GM18519 (cell line): ENCODE measurements around the gene USP17L18.
"Not testable (repeated sequence)": the region's sequence is repeated elsewhere in the genome, so short reads cannot be mapped to it uniquely, and the experiment has no call there.

Source experiments
- ATAC-seq: cut with Tn5 transposase; IDR thresholded peaks from one replicate; pipeline ENCODE4 v1.9.1; 2021; ENCODE audit warnings: mild to moderate bottlenecking, moderate library complexity; ENCODE audit not compliant: unreplicated experiment, low FRiP score

The USP17L18 gene

GRCh38 chr4:9247953-9248680 lies at the start of gene USP17L18:
TSS of gene USP17L18 (plus strand) at chr4:9248630. CDS start at chr4:9248630, 0 bp downstream.
- not testable (repeated sequence) for ATAC-seq

- not testable (repeated sequence) for ATAC-seq
Measured at GRCh38 chr4:9210357-9210756, 38.1 kb upstream of the USP17L18 start, which contains the start of gene USP17L10. TSS of gene USP17L10 (plus strand) at chr4:9210657. CDS start at chr4:9210657, 0 bp downstream.

GRCh38 chr4:9214701-9215100 lies 33.7 kb upstream of the USP17L18 start:
- ATAC-seq, result not testable (repeated sequence)

- not testable (repeated sequence) for ATAC-seq
Measured at GRCh38 chr4:9215105-9215504, 33.3 kb upstream of the USP17L18 start, which contains the start of gene USP17L11. TSS of gene USP17L11 (plus strand) at chr4:9215405. CDS start at chr4:9215405, 0 bp downstream.

DNA sequence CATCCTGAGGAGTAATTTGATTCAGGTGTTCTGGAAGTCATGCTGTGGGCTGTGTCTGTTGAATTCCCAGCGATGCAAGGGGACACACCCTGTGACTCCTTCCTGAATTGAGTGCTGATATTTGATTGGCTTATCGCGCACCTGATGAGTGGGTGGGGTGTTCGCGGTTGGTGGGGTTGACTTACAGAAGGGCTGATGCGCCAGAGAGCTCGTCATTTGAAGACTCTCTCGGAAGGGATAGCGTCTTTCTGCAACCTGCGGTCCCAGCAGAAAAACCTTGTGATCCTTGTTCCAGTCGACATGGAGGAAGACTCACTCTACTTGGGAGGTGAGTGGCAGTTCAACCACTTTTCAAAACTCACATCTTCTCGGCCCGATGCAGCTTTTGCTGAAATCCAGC lies 28.6 kb upstream of the USP17L18 start, which contains the start of gene USP17L12:
USP17L12 (plus strand) TSS at position 301 of the 400 bp plus-strand sequence; CDS start at position 301, 0 bp downstream.
- not testable (repeated sequence) for ATAC-seq

- ATAC-seq, result not testable (repeated sequence)
Measured at GRCh38 chr4:9224596-9224995, 23.8 kb upstream of the USP17L18 start, which contains the start of gene USP17L13. TSS of gene USP17L13 (plus strand) at chr4:9224896. CDS start at chr4:9224896, 0 bp downstream.

GRCh38 chr4:9230249-9230648 lies 18.2 kb upstream of the USP17L18 start:
- ATAC-seq, result not testable (repeated sequence)

GRCh38 chr4:9234085-9234484 lies 14.3 kb upstream of the USP17L18 start, which contains the start of gene USP17L15:
TSS of gene USP17L15 (plus strand) at chr4:9234385. CDS start at chr4:9234385, 0 bp downstream.
- ATAC-seq, result not testable (repeated sequence)

- not testable (repeated sequence) for ATAC-seq
Measured at GRCh38 chr4:9238461-9238860, 10.0 kb upstream of the USP17L18 start.

GRCh38 chr4:9243579-9243978 lies 4.9 kb upstream of the USP17L18 start, which contains the start of gene USP17L17:
TSS of gene USP17L17 (plus strand) at chr4:9243879. CDS start at chr4:9243879, 0 bp downstream.
- ATAC-seq, result not testable (repeated sequence)

GRCh38 chr4:9253078-9253477 lies 4.6 kb downstream of the USP17L18 start, which contains the start of gene USP17L19:
TSS of gene USP17L19 (plus strand) at chr4:9253378. CDS start at chr4:9253378, 0 bp downstream.
- not testable (repeated sequence) for ATAC-seq

DNA sequence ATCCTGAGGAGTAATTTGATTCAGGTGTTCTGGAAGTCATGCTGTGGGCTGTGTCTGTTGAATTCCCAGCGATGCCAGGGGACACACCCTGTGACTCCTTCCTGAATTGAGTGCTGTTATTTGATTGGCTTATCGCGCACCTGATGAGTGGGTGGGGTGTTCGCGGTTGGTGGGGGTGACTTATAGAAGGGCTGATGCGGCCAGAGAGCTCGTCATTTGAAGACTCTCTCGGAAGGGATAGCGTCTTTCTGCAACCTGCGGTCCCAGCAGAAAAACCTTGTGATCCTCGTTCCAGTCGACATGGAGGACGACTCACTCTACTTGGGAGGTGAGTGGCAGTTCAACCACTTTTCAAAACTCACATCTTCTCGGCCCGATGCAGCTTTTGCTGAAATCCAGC lies 9.4 kb downstream of the USP17L18 start, which contains the start of gene USP17L20:
USP17L20 (plus strand) TSS at position 301 of the 400 bp plus-strand sequence; CDS start at position 301, 0 bp downstream.
- ATAC-seq, result not testable (repeated sequence)

- ATAC-seq, result not testable (repeated sequence)
Measured at GRCh38 chr4:9262572-9262971, 14.1 kb downstream of the USP17L18 start, which contains the start of gene USP17L21. TSS of gene USP17L21 (plus strand) at chr4:9262872. CDS start at chr4:9262872, 0 bp downstream.

GRCh38 chr4:9267319-9267718 lies 18.9 kb downstream of the USP17L18 start, which contains the start of gene USP17L22:
TSS of gene USP17L22 (plus strand) at chr4:9267619. CDS start at chr4:9267619, 0 bp downstream.
- not testable (repeated sequence) for ATAC-seq

GRCh38 chr4:9271719-9272118 lies 23.3 kb downstream of the USP17L18 start:
- ATAC-seq, result not testable (repeated sequence)
